ENCODE data around the gene FYTTD1.

FYTTD1 gene

GRCh38 chr3:197737749-197738462 lies 11.8 kb upstream of the FYTTD1 start:
- no peak for DNase-seq

- no peak for DNase-seq
Observed at GRCh38 chr3:197742787-197743186, 6.9 kb upstream of the FYTTD1 start.

- DNase-seq = no peak
Observed at GRCh38 chr3:197746209-197746608, 3.5 kb upstream of the FYTTD1 start.

GRCh38 chr3:197746801-197747237 lies 2.9 kb upstream of the FYTTD1 start:
- no peak for DNase-seq

- no peak for DNase-seq
Observed at GRCh38 chr3:197748597-197749314, 927 bp upstream of the FYTTD1 start.

- DNase-seq = peak; percentile 71
Observed at GRCh38 chr3:197749315-197749600, 425 bp upstream of the FYTTD1 start.

GRCh38 chr3:197750396-197750831 lies 731 bp downstream of the FYTTD1 start:
- peak; percentile 67 for DNase-seq

GRCh38 chr3:197750858-197751737 lies 1.4 kb downstream of the FYTTD1 start:
- peak; percentile 37 for DNase-seq

- DNase-seq = no peak
Observed at GRCh38 chr3:197752107-197752506, 2.4 kb downstream of the FYTTD1 start.

- DNase-seq = no peak
Observed at GRCh38 chr3:197753263-197753662, 3.6 kb downstream of the FYTTD1 start.

GRCh38 chr3:197756704-197757103 lies 7.0 kb downstream of the FYTTD1 start:
- DNase-seq = no peak

- DNase-seq = no peak
Observed at GRCh38 chr3:197758512-197758911, 8.8 kb downstream of the FYTTD1 start.

- DNase-seq = no peak
Observed at GRCh38 chr3:197761784-197762183, 12.1 kb downstream of the FYTTD1 start.

GRCh38 chr3:197775317-197775716 lies 25.6 kb downstream of the FYTTD1 start:
- DNase-seq = no peak

GRCh38 chr3:197782230-197782629 lies 32.5 kb downstream of the FYTTD1 start:
- DNase-seq = no peak

GRCh38 chr3:197784019-197784585 lies 34.4 kb downstream of the FYTTD1 start:
- DNase-seq = no peak

GRCh38 chr3:197787412-197787811 lies 37.7 kb downstream of the FYTTD1 start:
- no peak for DNase-seq

GRCh38 chr3:197789309-197789708 lies 39.6 kb downstream of the FYTTD1 start:
- DNase-seq = no peak

GRCh38 chr3:197790033-197790432 lies 40.4 kb downstream of the FYTTD1 start:
- DNase-seq = no peak

- DNase-seq = peak; percentile 83
Observed at GRCh38 chr3:197791113-197791891, 41.6 kb downstream of the FYTTD1 start, which contains the start of gene LRCH3. Gene LRCH3, plus strand, starts transcription at chr3:197791254. Its CDS starts 25 bp downstream, at chr3:197791279.

GRCh38 chr3:197791892-197792647 lies 42.4 kb downstream of the FYTTD1 start:
- DNase-seq = peak; percentile 49
